HG02763 (cell line): ENCODE measurements around the gene FHL2.
"Not testable (repeated sequence)": the region's sequence is repeated elsewhere in the genome, so short reads cannot be mapped to it uniquely, and the experiment has no call there.

ENCODE experiments used
- ATAC-seq: cut with Tn5 transposase; IDR thresholded peaks from one replicate; pipeline ENCODE4 v1.9.1; 2021; ENCODE audit warnings: mild to moderate bottlenecking, moderate library complexity; ENCODE audit not compliant: unreplicated experiment

The FHL2 gene

DNA sequence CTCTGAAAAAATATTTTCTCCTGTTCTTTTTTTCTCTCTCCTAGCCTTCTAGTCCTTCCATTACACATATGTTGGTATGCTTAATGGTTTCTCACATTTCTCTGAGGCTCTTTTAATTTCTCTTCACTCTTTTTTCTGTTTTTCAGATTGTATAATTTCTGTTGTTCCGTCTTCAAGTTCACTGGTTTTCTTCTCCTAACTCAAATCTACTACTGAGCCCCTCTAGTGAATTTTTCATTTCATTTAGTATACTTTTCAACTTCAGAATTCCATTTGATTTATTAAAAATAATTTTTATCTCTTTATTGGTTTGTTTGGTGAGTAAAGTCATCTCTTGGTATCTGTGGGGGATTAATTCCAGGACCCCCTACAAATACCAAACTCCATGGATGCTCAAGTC is 41.7 kb downstream of the FHL2 start:
- ATAC-seq, result no peak

DNA sequence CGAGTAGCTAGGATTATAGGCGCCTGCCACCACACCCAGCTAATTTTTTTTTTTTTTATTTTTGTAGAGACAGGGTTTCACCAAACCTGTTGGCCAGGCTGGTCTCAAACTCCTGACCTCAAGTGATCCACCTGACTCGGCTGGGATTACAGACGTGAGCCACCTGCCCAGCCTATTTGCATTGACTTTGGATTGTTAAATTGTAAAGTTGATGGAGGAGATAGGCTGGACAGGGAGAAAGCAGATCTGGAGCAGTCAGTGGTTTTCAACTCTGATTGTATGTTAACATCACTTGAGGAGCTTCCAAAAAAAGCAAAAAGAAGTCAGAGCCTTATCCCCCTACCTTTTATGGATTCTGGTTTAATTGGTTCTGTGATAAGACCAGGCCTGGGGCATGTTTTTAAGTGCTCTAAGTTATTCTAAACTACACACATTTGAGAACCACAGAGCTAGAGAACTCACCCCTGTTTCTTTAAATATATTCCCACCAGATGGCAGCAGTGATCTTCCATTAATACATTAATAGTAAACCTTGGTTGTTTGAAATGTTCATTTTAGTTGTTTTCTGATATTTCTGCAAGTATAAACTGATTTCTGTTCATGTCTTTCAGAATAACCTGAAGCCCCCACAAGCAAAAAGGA is 54.0 kb downstream of the FHL2 start:
- no peak for ATAC-seq

DNA sequence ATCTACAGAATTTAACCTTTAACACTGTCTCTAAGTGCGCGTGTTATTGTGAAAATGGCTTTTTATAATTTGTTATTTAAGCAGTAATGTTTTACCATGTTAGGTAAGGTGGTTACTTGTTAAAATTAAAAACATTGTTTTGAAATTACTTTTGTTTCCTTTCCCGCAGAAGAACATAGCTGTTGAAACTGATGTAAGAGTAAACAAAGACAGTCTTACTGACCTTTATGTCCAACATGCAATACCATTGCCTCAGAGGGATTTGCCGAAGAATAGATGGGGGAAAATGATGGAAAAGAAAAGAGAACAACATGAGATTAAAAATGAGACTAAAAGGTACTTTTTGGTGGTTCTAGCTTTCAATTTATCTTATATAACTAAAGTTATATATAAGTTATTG is 59.4 kb downstream of the FHL2 start:
- ATAC-seq, result no peak

DNA sequence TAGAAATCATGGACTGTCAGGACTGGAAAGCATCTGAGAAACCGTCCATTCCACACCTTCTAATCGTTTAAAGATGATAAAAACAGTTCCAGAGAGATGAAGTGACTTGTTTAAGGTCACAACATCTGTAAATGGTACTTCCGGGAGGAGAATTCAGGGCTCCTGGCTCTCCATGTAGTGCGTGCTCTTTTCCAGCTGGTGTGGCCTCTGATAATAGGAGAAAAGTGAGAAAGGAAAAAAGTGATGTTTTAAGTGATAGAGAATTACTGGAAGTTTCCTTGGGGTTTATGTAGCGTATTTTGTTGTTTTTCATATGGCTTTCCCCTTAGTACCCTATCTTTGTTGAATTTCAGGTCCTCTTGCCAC is 60.8 kb downstream of the FHL2 start:
- ATAC-seq, result peak; percentile 3

DNA sequence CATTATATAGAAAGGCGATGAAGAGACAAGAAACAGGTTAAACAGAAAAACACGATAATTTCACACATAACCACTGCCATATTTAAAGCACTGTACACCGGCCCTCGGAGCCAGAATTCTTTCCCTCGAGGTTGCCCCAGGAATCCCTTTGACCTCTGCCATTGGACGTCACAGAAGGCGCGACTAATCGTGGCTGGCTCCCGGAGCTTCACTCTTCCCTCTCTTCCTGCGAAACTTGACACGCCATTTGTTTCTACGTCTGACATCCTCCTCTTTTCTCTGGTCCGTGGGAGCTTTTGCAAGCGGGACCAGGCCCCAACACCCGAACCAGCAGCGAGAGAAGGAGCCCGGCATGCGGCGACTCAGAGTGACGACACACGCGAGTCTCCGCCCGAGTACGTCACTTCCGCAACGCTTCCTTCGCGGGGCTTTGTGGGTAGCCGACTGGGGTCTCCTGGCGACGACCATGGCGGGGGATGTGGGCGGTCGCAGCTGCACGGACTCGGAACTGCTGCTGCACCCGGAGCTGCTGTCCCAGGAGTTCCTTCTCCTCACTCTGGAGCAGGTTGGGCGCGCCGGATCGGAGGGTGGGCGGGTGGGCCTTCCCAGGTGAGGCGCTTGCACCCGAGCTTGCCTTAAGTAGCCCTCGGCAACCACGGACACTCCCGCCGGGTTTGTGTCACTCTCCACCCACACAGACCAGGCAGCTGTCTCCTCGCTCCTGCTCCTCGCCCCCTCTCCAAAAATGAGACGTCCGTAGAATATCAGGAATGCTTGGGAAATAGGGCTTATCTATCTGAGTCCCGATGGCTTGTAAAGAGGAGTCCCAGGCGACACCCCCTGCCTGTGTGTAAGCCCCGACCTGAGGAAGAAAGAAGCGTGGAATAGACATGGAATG is 61.5 kb downstream of the FHL2 start, which contains the start of gene C2orf49:
Gene C2orf49 (plus strand): TSS at position 419 of the 898 bp plus-strand sequence. CDS start 48 bp downstream, at position 467.
- peak; percentile 95 for ATAC-seq

DNA sequence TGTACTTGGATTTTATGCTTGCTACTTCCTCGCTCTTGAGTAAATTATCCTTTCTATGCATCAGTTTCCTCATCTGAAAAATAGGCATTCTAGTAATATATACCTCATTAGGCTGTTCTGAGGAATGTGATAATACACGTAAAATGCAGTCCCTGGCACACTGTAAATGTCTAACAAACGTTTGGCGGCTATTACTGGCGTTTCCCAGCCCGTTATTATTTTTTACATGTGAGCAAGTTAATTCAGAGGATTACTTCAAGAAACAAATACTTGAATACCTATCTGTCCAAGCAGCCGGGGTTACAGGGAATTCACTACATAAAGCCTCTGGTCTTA is 62.1 kb downstream of the FHL2 start:
- no peak for ATAC-seq

DNA sequence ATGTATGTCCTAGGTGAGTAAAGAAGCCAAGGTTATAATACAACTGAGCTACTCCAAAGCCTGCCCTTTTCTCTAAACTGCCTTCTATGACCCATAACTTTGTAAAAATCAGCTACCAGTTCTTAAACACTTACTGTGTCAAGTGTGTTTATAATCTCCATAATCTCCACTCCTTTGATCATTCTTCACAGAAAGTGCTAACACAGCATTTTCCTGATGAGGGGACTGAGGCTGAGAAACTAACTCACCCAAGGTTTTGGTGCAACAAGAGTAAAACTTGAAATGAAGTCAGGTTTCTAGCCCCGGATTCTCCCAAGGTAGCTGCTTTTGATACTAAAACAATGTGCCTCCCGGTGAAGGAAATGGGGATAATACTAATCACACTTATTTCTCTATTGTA is 63.4 kb downstream of the FHL2 start:
- no peak for ATAC-seq

DNA sequence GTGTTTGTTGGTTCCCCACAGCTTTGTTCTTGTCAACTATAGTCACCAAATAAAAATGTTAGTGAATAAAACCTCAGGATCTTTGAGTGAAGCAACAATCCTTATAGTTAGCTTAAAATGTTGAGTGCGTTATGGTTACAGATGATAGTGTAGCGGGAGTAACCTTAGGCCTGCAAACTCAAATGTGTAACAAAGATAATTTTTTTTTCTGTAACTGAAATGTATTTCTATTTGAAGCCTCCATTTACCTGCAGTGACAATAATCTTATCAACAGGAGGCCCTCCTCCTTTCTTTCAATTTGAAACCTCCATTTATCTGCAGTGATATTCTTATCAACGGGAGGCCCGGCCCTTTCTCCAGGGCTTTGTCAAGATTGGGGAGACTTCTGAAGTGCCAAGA is 64.6 kb downstream of the FHL2 start:
- no peak for ATAC-seq

DNA sequence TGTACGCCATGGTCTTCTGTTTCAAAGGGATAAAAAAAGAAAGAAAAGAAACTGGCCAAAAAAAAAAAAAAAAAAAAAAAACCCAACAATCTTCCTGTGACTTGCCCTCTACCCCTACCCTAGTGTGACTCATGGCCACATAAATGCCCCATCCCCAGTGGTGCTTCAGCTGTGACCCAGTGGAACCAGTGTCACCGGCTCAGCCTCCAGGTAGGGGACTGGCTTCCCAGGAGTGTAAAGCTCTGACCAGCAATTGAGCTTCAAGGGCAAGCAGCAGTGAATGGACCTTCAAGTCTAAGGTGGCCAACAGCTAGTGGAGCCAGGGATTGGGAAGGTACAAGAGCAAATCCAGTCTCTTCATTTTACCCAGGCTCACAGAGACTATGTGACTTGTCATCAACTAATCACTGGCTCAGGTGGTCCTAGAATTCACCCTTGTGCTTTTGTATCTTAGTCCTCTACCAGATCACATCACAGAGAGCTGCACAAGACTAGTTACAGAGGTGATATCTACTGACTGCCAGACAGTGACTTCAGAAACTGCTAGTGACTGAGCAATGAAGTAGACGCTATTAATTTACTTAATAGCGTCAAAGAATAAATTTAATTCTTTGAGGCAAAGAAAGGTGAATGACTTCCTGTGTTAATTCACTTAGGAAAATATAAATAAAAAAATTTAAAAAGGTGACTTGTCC is 68.0 kb downstream of the FHL2 start:
- no peak for ATAC-seq

DNA sequence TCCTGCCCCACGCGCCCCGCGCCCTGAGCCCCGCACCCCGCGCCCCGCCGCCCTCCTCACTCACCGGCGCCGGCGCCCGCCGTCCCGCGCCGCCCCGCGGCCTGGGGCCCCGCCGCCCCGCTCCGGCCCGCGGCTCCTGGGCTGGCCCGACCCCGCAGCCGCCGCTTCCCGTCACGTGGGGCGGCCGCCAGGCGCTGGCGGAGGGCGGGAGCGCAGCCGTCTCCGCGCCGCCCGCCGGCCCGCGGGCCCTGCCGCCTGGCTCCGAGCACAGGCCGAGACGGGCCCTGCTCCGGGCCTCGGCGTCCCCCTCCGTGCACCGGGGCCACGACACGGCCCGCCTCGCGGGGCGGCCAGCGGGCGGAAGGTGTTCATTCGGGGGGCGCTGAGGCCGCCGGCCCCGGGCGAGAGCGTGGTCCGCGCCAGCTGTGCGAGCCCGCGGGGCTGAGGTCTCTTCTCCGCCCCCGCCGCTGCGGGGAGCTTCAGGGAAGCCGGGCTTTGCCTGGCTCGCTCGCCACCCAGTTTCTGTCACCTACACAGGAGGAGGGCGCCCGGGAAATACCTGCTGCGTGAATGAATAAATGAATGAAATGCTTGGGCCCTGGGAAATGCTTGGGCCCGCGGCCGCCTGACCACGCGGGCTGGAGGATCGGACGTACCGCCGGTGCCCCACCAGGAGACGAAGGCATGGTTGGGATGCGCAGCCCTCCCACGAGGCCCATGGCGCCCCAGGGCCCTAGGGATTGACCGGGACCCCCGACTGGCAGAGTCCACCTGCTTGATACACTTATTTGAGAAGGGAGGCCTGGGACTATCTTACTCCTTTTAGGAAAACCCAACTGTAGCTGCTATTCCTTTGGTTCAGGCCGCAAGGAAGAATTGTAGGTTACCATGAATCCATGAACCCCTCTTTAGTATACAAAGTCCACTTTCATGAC is 69.0 kb downstream of the FHL2 start, which contains the start of gene TGFBRAP1:
Gene TGFBRAP1 (minus strand): TSS at position 175 of the 935 bp plus-strand sequence. CDS start 21,434 bp downstream, outside the sequence.
- peak; percentile 82 for ATAC-seq

DNA sequence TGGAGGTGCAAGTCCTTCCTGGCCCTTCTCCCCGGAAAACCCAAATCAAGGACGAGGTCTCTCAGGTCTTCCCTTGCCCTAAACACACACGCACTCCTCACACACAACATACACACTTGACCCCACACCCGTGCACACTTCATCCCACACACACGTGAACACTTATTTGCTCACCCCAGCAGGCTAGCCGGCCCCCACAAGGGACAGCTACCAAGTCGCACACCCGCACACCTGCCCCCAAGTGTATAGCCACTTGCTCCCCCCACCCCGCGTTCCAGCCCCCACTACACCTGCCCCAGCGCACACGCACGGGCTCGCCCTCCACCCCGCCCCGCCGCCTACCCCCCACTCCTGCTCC is 69.7 kb downstream of the FHL2 start:
- ATAC-seq, result no peak

DNA sequence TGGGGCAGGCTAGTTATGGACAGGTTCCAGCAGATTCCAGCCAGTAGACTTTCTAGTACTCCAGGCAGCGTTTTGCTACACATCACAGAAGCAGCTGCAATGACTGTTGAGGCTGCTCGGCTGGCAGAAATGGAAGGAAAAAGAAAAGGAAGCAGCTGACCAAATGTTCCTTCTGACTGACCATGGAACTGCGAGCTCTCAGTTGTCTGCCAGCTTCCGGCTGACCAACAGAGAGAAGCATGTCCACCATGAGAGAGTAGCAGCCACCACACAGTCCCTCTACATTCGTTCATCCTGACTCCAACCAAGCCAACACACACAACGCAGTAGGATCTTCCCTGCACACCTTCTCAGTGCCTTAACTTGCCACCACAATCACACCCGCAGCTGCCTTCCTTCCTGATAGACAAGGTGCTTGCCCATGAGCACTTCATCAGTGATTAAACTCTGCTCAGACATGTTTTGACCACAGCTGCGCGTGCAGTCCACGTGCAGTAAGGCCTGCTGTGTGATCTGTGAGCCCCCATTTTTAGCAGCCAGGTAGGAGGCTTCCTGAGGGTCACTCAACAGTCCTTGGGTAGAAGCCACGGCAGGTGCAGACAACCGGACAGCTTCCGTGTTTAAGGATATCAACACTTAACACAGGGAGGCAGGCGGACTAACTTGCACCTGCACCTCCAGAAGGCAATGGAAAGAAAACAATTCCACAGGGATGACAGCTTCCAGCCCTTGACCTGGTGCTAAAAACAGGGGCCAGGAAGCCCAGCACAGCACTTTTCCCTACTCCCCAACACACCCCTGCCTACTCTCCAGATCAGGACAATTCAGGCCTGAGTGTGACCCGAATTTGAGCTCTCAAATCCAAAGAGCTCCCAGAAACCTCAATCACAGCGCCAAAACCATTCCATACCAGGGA is 70.3 kb downstream of the FHL2 start:
- no peak for ATAC-seq

DNA sequence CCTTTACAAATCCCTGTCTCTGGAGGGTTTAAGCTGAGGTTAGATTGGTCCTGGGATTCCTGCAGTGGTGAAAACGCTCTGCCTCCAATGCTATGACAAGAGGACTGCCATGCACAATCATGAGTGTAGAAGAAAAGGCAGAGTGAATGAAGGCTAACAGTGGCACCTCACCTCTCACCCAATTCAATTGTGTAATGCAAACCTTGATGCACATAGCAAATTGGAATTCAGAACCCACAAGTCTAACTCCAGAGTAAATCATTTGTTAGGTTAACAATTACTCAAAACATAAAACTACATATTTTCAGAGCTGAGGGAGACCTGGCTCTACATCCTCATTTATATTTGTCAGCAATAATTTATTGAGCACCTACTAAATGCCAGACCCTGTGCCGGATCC is 71.2 kb downstream of the FHL2 start:
- no peak for ATAC-seq

DNA sequence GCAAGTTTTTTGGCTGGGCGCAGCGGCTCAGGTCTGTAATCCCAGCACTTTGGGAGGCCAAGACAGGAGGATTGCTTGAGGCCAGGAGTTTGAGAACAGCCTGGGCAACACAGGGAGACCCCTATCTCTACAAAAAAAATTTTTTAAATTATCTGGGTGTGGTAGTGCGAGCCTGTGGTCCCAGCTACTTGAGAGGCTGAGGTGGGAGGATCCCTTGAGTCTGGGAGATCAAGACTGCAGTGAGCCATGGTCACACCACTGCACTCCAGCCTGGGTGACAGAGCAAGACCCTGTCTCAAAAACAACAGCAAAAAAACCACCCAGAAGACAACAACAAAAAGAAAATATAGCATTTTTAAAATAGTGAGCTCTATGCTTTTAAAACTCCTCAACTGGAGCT is 71.6 kb downstream of the FHL2 start:
- ATAC-seq, result not testable (repeated sequence)

DNA sequence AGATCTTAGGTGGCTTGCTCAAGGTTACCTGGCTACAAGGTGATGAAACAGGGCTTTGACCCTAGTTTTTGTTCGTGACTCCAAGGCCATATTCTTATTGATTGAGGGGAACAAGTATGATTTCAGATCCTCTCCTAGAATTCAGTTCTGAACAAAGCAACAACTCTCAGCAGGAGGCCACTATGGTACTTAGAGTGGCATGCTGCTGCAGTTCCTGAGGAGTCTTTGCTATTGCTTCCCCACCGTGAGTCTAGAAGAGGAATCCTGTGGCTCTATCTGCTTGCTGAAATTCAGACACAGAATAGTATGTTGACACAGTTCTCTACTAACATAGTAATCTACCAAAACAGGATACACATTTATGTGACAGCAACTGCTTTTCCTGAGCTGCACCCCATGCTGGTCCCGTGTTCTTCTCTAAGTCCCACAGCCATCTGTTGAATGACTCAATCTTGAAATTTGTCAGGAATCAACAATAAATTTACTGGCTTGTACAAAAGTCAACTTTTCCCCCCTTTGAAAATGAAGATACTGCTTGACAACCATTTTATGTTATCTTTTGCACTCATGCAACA is 73.4 kb downstream of the FHL2 start:
- no peak for ATAC-seq

DNA sequence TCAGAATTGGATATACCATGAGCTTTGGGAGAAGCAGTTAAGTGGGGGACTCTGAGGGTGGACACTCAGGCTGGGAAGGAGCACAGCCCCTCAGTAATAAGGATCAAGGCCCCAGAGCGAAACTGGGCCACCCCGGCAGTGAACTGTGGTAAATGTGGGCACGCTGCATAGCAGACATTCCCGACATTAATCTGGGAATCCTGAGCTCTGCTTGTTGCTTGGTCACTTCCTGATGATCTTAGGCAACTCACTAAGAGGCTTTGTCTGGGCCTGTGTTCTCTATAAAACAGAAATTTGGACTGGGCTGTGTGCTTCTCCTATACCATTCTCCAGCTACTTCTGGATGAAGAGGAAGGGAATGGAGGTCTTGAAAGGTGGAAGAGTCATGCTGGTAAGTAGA is 74.1 kb downstream of the FHL2 start:
- no peak for ATAC-seq

DNA sequence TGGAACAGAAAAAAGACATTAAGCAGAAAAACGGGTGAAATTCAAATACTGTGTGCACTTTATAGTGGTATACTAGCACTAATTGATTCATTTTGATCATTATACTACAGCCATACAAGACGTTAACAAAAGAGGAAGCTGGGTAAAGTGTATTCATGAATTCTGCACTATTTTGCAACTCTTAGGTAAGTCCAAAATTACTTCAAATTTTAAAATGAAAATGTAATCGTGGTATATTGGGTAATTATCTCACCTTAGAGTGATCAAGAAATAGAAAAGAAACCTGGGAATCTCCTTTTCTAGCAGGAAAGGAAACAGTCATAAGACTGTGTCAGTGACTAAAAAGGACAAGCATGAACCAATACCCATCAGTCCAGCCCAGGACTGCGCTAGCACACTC is 74.8 kb downstream of the FHL2 start:
- no peak for ATAC-seq

DNA sequence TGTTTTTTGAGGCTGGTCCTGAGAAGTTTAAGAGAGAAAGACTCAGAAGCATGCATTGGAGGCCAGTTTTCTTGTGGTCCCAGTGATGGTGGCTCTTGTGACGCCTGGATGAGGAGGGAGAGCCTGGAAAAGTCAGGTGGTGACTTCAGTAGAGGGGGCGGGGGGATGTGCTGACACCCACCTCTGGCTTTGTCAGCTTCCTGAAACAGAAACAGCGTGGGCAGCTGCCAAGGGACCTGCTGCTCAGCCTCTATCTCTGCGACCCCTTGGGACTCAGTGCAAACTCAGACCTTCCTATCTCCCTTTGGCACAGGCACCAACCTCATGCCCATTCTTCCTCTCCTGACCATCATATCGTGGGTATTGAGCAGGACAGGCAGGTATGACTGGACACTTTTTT is 75.7 kb downstream of the FHL2 start:
- ATAC-seq, result no peak

DNA sequence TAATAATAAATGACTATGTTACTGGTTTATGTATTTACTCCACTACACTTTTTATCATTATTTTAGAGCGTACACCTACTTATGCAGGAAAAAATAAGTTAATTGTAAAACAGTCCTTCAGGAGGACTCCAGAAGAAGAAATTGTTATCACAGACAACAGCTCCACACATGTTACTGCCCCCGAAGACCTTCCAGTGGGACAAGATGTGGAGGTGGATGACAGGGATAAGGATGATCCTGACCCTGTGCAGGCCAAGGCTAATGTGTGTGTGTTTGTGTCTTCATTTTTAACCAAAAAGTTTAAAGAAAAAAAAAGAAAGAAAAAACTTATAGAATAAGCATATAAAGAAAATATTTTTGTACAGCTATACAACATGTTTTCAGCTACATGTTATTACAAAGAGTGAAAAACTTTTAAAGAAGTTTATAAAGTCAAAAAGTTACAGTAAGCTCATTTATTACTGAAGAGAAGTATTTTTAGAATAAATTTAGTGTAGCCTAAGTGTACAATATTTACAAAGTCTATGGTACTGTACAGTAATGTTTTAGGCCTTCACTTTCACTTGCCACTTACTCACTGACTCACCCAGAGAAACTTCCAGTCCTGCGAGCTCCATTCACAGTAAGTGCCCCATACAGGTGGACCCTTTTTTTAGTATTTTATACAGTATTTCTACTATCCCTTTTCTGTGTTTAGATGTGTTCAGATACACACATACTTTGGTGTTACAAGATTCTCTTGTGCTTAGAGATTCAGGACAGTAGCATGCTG is 76.8 kb downstream of the FHL2 start:
- no peak for ATAC-seq
